HEK293 (cell line): Measurements from ENCODE around the gene GRID2.

Experiments used
- ZNF391 ChIP-seq: fragments of 450-650 bp; formaldehyde crosslinking; IDR thresholded peaks from 2 replicates; pipeline ENCODE4 v1.5.1; 2016; ENCODE audit warnings: low read depth, missing biosample characterization, missing genetic modification characterization, borderline replicate concordance
- ZNF768 ChIP-seq: fragments of 450-650 bp; formaldehyde crosslinking; IDR thresholded peaks from 2 replicates; pipeline ENCODE4 v1.5.1; 2018; ENCODE audit warnings: missing biosample characterization, mild to moderate bottlenecking, missing genetic modification characterization

- no peak for TF ChIP-seq ZNF768 (tag by site-specific recombination)
- TF ChIP-seq ZNF391 (tag by site-specific recombination), result no peak
Measured at GRCh38 chr4:92968996-92969395, 665.2 kb downstream of the GRID2 start.
